OCI-LY3 (cell line): ENCODE results near the gene DEFB126.
"Not testable (repeated sequence)": the region's sequence is repeated elsewhere in the genome, so short reads cannot be mapped to it uniquely, and the experiment has no call there.

Source experiments
- EZH2phosphoT487 ChIP-seq: fragments of 200-600 bp; shearing (Covaris generic); IDR thresholded peaks from 2 replicates; pipeline ENCODE4 v1.6.1; 2018; ENCODE audit warnings: antibody characterized with exemption, mixed run types, low read depth
- TF ChIP-seq, protein P1 (sequence below): fragments of 200-600, 300-600 bp; sonication (generic); IDR thresholded peaks from 2 replicates; pipeline ENCODE4 v1.5.1; 2014; ENCODE audit warnings: antibody characterized with exemption, low read length, low read depth

DNA sequence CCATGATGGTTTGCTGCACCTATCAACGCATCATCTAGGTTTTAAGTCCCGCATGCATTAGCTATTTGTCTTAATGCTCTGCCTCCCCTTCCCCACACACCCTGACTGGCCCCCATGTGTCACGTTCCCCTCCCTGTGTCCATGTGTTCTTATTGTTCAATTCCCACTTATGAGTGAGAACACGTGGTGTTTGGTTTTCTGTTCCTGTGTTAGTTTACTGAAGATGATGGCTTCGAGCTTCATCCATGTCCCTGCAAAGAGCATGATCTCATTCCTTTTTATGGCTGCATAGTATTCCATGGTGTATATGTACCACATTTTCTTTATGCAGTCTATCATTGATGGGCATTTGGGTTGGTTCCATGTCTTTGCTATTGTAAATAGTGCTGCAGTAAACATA is 44.7 kb upstream of the DEFB126 start:
- TF ChIP-seq, protein P1, sequence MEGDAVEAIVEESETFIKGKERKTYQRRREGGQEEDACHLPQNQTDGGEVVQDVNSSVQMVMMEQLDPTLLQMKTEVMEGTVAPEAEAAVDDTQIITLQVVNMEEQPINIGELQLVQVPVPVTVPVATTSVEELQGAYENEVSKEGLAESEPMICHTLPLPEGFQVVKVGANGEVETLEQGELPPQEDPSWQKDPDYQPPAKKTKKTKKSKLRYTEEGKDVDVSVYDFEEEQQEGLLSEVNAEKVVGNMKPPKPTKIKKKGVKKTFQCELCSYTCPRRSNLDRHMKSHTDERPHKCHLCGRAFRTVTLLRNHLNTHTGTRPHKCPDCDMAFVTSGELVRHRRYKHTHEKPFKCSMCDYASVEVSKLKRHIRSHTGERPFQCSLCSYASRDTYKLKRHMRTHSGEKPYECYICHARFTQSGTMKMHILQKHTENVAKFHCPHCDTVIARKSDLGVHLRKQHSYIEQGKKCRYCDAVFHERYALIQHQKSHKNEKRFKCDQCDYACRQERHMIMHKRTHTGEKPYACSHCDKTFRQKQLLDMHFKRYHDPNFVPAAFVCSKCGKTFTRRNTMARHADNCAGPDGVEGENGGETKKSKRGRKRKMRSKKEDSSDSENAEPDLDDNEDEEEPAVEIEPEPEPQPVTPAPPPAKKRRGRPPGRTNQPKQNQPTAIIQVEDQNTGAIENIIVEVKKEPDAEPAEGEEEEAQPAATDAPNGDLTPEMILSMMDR: not testable (repeated sequence)
- not testable (repeated sequence) for TF ChIP-seq EZH2phosphoT487
